Fibroblast of the aortic adventitia (primary cell): Measurements from ENCODE around the gene SLC5A10. TPM values are rescaled to one million over a fixed set of nuclear protein-coding genes. Genes with fewer than 3 reads are reported as not detected.
A peak's percentile ranks its signal among the peaks of the same experiment; 100 is the strongest.

Experiments used
- DNase-seq: peaks from one replicate; pipeline ENCODE4 v3.0.0-alpha.2; 2010; ENCODE audit warnings: low read depth
- H3K4me3 ChIP-seq: 2 replicates; pipeline ENCODE4 v1.5.1; 2011; ENCODE audit warnings: low read depth, mild to moderate bottlenecking, control low read depth, low read length, moderate library complexity
- total RNA-seq: library from RNA; depleted of rRNA; stranded (reverse); fragments of >200 nt; gene quantifications from 2 replicates; pipeline ENCODE4 v1.2.3, GENCODE V29; 2012; ENCODE audit warnings: low replicate concordance
- TF ChIP-seq, protein P1 (sequence below): IDR thresholded peaks from 2 replicates; pipeline ENCODE4 v1.5.1; 2011; ENCODE audit warnings: mild to moderate bottlenecking, low read length, control low read depth, inconsistent platforms; ENCODE audit not compliant: insufficient read depth

SLC5A10 gene
- not detected in 2 replicates for total RNA-seq

DNA sequence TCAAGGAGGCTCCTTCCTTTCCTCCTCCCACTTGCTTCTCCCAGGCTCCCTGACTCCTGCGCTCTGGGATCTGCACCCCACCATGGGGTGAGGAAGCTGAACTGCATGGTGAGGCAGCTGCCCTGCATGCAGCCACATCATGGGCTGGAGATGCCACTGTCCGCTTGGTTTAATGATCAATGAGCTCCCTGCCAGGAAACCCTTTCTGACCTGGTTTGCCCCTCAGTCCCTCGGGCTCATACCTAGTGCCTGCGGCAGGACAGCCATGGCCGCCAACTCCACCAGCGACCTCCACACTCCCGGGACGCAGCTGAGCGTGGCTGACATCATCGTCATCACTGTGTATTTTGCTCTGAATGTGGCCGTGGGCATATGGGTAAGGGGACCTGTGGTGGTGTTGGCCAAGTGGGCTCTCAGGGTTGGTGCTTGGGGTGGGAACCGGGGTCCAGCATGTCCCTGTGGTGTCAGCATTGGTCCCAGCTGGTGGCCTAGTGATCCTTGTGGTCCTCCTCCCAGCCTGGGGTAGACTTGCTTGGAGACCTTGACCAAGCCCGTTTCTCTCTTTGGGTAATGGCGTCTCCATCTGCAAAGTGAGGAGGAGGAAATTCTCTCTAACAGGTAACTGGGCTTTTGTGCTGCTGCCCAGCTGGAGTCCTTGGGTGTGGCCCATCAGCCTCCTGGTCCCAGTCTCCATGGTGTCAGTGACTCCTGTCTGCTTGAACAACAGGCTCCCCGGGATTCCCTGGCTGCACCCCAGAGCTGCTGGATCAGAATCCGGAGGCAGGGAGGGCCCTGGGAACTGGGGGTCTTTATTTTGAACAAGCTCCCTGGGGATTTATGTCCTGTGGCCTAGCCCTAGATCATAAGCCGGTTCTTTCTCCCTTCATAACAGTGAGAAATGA lies at the start of gene SLC5A10:
SLC5A10 (plus strand) TSS at position 225 of the 902 bp plus-strand sequence; CDS start at position 266, 41 bp downstream.
- DNase-seq, result no peak
- TF ChIP-seq, protein P1, sequence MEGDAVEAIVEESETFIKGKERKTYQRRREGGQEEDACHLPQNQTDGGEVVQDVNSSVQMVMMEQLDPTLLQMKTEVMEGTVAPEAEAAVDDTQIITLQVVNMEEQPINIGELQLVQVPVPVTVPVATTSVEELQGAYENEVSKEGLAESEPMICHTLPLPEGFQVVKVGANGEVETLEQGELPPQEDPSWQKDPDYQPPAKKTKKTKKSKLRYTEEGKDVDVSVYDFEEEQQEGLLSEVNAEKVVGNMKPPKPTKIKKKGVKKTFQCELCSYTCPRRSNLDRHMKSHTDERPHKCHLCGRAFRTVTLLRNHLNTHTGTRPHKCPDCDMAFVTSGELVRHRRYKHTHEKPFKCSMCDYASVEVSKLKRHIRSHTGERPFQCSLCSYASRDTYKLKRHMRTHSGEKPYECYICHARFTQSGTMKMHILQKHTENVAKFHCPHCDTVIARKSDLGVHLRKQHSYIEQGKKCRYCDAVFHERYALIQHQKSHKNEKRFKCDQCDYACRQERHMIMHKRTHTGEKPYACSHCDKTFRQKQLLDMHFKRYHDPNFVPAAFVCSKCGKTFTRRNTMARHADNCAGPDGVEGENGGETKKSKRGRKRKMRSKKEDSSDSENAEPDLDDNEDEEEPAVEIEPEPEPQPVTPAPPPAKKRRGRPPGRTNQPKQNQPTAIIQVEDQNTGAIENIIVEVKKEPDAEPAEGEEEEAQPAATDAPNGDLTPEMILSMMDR, result peak; percentile 33
- H3K4me3 ChIP-seq, result no peak within 1 kb of the TSS

DNA sequence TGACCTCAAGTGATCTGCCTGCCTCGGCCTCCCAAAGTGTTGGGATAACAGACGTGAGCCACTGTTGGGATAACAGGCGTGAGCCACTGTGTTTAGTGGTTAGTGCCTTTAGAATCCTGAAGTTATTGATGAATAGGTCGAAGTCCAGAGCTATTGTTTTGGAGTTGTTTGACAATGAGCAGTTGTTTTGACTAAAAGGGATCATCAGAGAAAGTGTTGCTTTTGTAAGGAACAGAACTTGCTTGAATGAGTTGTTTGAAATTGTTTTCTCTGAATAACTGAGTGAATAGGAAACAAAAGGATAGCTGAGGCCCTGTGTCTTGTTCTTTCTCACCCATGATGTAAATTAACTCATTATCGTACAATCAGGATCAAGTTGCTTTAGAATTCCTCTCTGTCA lies 47.5 kb upstream of the SLC5A10 start:
- no peak for DNase-seq
- H3K4me3 ChIP-seq, result no peak overlapping the region
- TF ChIP-seq, protein P1, result no peak

DNA sequence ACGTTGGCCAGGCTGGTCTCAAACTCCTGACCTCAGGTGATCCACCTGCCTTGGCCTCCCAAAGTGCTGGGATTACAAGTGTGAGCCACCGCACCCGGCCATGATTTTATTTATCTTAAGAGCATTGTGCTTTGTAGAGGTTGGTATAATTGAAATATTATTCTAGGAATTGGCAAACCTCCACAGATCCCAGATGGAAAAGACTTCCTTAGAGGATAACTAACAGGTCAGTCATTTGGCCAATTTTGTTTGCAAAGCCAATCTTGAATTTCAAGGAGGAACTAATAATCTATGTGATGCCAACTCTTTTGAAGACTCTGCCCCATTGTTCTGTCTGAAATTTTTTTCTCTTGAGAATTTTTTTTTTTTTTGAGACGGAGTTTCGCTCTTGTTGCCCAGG lies 46.7 kb upstream of the SLC5A10 start:
- TF ChIP-seq, protein P1, result no peak
- DNase-seq, result no peak
- H3K4me3 ChIP-seq, result no peak overlapping the region

DNA sequence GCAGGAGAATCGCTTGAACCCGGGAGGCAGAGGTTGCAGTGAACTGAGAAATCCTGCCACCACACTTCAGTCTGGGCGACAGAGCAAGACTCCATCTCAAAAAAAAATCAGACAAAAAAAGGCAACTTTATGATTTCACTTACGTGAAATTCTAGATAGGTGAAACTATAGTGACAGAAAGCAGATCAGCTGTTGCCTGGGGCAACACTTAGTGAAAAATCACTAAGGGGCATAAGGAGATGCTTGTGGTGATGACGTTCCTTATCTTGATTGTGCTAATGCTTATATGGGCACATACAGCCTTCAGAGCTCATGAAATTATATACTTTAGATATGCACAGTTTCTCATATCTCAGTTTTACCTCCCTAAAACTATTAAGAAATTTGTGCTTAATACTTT lies 41.6 kb upstream of the SLC5A10 start:
- TF ChIP-seq, protein P1, result no peak
- DNase-seq, result no peak
- no peak overlapping the region for H3K4me3 ChIP-seq

DNA sequence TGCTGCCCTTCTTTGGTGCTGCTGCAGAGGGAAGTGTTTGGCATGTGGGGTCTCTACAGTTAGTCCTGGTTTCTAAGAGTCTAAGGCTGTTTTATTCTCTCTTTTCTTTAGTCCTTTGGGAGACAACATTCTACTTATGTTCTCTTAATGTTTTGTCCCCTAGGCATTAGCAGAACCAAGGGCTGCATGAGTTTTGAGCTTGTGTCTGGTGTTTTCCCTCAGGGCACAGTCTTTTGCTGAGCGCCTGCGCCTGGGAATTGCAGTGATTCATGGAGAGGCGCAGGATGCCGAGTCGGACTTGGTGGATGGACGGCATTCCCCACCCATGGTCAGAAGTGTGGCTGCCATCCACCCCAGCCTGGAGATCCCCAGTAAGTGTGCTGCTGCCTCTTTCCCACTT lies 41.1 kb upstream of the SLC5A10 start:
- no peak overlapping the region for H3K4me3 ChIP-seq
- TF ChIP-seq, protein P1, result no peak
- no peak for DNase-seq

DNA sequence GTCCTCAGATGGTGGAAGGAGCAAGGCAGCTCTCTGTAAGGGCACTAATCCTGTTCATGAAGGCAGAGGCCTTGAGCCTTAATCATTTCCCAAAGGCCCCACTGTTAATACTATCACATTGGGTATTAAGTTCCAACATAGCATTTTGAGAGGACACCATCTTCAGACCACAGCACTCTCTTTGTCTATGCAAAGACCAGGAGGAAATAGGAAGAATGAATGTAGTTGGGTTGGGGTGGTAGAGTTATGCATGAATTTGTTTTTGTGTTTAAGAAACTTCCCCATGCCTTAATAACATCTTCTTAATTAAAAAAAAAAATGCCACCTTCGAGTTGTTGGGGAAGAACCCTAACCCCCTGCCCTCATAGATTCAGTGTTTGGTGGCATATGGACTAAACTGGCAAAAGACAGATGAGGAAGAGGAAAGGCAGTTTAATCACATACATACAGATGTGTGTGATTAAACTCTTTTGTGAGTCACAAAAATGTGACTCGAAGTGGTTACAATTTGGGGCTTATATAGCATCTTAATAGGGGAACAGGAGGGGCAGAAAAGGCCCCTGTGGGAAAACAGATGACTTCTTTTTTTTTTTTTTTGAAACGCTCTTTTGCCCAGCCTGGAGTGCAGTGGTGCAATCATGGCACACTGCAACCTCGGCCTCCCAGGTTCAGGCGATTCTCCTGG lies 35.0 kb upstream of the SLC5A10 start:
- DNase-seq, result peak; percentile 10
- TF ChIP-seq, protein P1, result no peak
- no peak overlapping the region for H3K4me3 ChIP-seq
